Loucy (cell line): ENCODE results near the gene COL17A1.

Experiments used
- H2AFZ ChIP-seq: fragments of 200-600 bp; sonication (generic); 2 replicates; pipeline ENCODE4 v1.6.0; 2016; ENCODE audit warnings: antibody characterized with exemption, mild to moderate bottlenecking, low read length, moderate library complexity
- H3F3A ChIP-seq: fragments of 200-600 bp; 2 replicates; pipeline ENCODE4 v1.6.0; 2016; ENCODE audit warnings: antibody characterized with exemption, low read depth, mild to moderate bottlenecking
- H3K27me3 ChIP-seq: fragments of 200-600 bp; sonication (generic); 2 replicates; pipeline ENCODE4 v1.6.1; 2014; ENCODE audit warnings: low read length, mild to moderate bottlenecking; ENCODE audit not compliant: insufficient read depth, poor library complexity, severe bottlenecking
- H3K36me3 ChIP-seq: fragments of 200-600 bp; sonication (generic); 2 replicates; pipeline ENCODE4 v1.6.1; 2016; ENCODE audit warnings: low read length; ENCODE audit not compliant: insufficient read depth
- H3K4me1 ChIP-seq: fragments of 200-600 bp; sonication (generic); 2 replicates; pipeline ENCODE4 v1.5.1; 2014; ENCODE audit warnings: low read length, mild to moderate bottlenecking; ENCODE audit not compliant: insufficient read depth, poor library complexity, severe bottlenecking
- H3K4me2 ChIP-seq: fragments of 200-600 bp; sonication (generic); 2 replicates; pipeline ENCODE4 v1.6.0; 2014; ENCODE audit warnings: antibody characterized with exemption, low read length, low read depth, mild to moderate bottlenecking; ENCODE audit not compliant: poor library complexity, severe bottlenecking
- H3K4me3 ChIP-seq: fragments of 200-600 bp; sonication (generic); 2 replicates; pipeline ENCODE4 v1.5.1; 2014; ENCODE audit warnings: low read length, mild to moderate bottlenecking, mixed read lengths; ENCODE audit not compliant: poor library complexity, severe bottlenecking
- H3K79me2 ChIP-seq: fragments of 200-600 bp; sonication (generic); 2 replicates; pipeline ENCODE4 v1.6.1; 2014; ENCODE audit warnings: low read length; ENCODE audit not compliant: insufficient read depth
- H3K9ac ChIP-seq: fragments of 200-600 bp; sonication (generic); 2 replicates; pipeline ENCODE4 v1.6.0; 2014; ENCODE audit warnings: mild to moderate bottlenecking, low read depth, low read length, moderate library complexity; ENCODE audit not compliant: poor library complexity, severe bottlenecking
- H3K9me2 ChIP-seq: fragments of 200-600 bp; sonication (generic); replicated peaks from 2 replicates; pipeline ENCODE4 v1.6.1; 2016; ENCODE audit warnings: low read depth, low read length, mixed read lengths
- H3K9me3 ChIP-seq: fragments of 200-600 bp; sonication (generic); 2 replicates; pipeline ENCODE4 v1.6.1; 2014; ENCODE audit warnings: mild to moderate bottlenecking, antibody characterized with exemption, low read length, low read depth; ENCODE audit not compliant: insufficient read depth
- H4K20me1 ChIP-seq: fragments of 200-600 bp; sonication (generic); 2 replicates; pipeline ENCODE4 v1.6.0; 2014; ENCODE audit warnings: antibody characterized with exemption, low read length, mild to moderate bottlenecking; ENCODE audit not compliant: insufficient read depth, poor library complexity, severe bottlenecking
- EZH2phosphoT487 ChIP-seq: fragments of 200-600 bp; IDR thresholded peaks from 2 replicates; pipeline ENCODE4 v1.6.1; 2018; ENCODE audit warnings: antibody characterized with exemption, mild to moderate bottlenecking, moderate library complexity, borderline replicate concordance
- TF ChIP-seq, protein P1 (sequence below): fragments of 200-600 bp; sonication (generic); conservative IDR thresholded peaks from 2 replicates; pipeline ENCODE4 v1.5.1; 2014; ENCODE audit warnings: mild to moderate bottlenecking, antibody characterized with exemption, low read length

The COL17A1 gene

GRCh38 chr10:104011904-104012303 is 73.8 kb downstream of the COL17A1 start:
- H3K27me3 ChIP-seq = no peaks in the 10 kb centered on the region
- H3K9me3 ChIP-seq = no peaks in the 10 kb centered on the region
- H3K4me2 ChIP-seq = no peak overlapping the region
- H2AFZ ChIP-seq = no peak overlapping the region
- peaks cover 14% of the 10 kb centered on the region; the same call in 1 of the 2 replicates for H3K36me3 ChIP-seq
- H3F3A ChIP-seq = no peaks in the 10 kb centered on the region
- no peaks in the 10 kb centered on the region for H3K79me2 ChIP-seq
- no peak overlapping the region for H3K9ac ChIP-seq
- no peaks in the 10 kb centered on the region for H3K9me2 ChIP-seq
- TF ChIP-seq, protein P1, sequence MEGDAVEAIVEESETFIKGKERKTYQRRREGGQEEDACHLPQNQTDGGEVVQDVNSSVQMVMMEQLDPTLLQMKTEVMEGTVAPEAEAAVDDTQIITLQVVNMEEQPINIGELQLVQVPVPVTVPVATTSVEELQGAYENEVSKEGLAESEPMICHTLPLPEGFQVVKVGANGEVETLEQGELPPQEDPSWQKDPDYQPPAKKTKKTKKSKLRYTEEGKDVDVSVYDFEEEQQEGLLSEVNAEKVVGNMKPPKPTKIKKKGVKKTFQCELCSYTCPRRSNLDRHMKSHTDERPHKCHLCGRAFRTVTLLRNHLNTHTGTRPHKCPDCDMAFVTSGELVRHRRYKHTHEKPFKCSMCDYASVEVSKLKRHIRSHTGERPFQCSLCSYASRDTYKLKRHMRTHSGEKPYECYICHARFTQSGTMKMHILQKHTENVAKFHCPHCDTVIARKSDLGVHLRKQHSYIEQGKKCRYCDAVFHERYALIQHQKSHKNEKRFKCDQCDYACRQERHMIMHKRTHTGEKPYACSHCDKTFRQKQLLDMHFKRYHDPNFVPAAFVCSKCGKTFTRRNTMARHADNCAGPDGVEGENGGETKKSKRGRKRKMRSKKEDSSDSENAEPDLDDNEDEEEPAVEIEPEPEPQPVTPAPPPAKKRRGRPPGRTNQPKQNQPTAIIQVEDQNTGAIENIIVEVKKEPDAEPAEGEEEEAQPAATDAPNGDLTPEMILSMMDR = no peak
- no peak for TF ChIP-seq EZH2phosphoT487
- no peak overlapping the region for H3K4me3 ChIP-seq
- no peaks in the 10 kb centered on the region for H3K4me1 ChIP-seq
- H4K20me1 ChIP-seq = no peaks in the 10 kb centered on the region

DNA sequence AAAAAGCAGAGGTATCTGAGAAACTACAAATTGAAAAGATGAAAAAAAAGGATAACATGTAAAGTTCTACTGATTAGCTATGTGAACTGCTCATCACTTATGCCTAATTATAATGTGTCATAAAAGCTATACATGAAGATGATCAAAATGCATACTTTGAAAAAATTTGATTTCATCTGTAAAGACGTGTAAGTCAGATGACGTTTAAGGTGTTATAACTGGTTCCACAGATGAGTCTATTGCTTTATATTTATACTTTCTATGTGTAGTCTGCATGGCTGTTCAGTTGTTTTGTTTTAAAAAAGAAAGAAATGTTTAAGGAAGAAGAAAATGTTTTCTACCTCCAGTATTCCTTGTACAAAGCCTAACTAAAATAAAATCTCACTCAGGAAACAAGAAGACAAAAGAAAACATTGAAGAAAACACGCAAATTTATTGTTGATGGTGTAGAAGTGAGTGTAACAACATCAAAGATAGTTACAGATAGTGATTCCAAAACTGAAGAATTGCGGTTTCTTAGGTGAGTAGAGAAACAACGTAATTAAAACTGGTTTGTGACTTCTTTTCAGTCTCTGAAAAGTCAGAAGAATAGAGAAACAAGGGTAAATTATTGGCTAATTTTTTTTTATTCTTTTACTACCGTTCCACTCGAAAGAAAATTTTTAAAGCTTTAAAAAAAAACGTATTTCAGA is 80.4 kb downstream of the COL17A1 start:
- H3K79me2 ChIP-seq = no peaks in the 10 kb centered on the region
- no peak overlapping the region for H2AFZ ChIP-seq
- no peaks in the 10 kb centered on the region for H3F3A ChIP-seq
- H3K4me3 ChIP-seq = no peak overlapping the region
- H3K4me2 ChIP-seq = no peak overlapping the region
- no peaks in the 10 kb centered on the region for H4K20me1 ChIP-seq
- H3K27me3 ChIP-seq = no peaks in the 10 kb centered on the region
- TF ChIP-seq EZH2phosphoT487 = no peak
- TF ChIP-seq, protein P1 = no peak
- peaks cover 44% of the 10 kb centered on the region; the same call in 1 of the 2 replicates for H3K36me3 ChIP-seq
- H3K9me2 ChIP-seq = no peaks in the 10 kb centered on the region
- no peak overlapping the region for H3K9ac ChIP-seq
- H3K9me3 ChIP-seq = no peaks in the 10 kb centered on the region
- peaks cover 9% of the 10 kb centered on the region for H3K4me1 ChIP-seq

GRCh38 chr10:104002911-104003310 is 82.8 kb downstream of the COL17A1 start:
- no peak for TF ChIP-seq EZH2phosphoT487
- TF ChIP-seq, protein P1 = no peak
- H3K4me3 ChIP-seq = no peak overlapping the region
- H3K9me3 ChIP-seq = no peaks in the 10 kb centered on the region
- H3K36me3 ChIP-seq = peaks cover 55% of the 10 kb centered on the region; the same call in 1 of the 2 replicates
- H3K9me2 ChIP-seq = no peaks in the 10 kb centered on the region
- H4K20me1 ChIP-seq = no peaks in the 10 kb centered on the region
- no peak overlapping the region for H2AFZ ChIP-seq
- no peaks in the 10 kb centered on the region for H3K79me2 ChIP-seq
- no peaks in the 10 kb centered on the region for H3K27me3 ChIP-seq
- H3K9ac ChIP-seq = no peak overlapping the region
- no peak overlapping the region for H3K4me2 ChIP-seq
- no peaks in the 10 kb centered on the region for H3F3A ChIP-seq
- peaks cover 9% of the 10 kb centered on the region for H3K4me1 ChIP-seq
